Spleen (tissue), 11 donors: ENCODE results near the gene OR2T1. TPM values are rescaled to one million over a fixed set of nuclear protein-coding genes. Genes with fewer than 3 reads are reported as not detected.
"Not testable (repeated sequence)": the region's sequence is repeated elsewhere in the genome, so short reads cannot be mapped to it uniquely, and the experiment has no call there.

Source experiments
- DNase-seq: peaks from one replicate; pipeline ENCODE4 v3.0.0-alpha.2; 2020
- H3K27ac ChIP-seq, 8 donors: fragments of 200-600 bp; sonication (generic) in 7 of 8; 1 replicate in 4 of 8; 2 replicates in 4 of 8; pipeline versions ENCODE4 v1.5.0 to v1.8.0; 2016 to 2021; ENCODE audit warnings: inconsistent platforms in 4 of 8, mild to moderate bottlenecking in 4 of 8, moderate library complexity in 1 of 8
- H3K27me3 ChIP-seq, 7 donors: fragments of 200-600 bp; sonication (generic) in 6 of 7; replicated peaks in 1 of 7; 1 replicate in 4 of 7; 2 replicates in 3 of 7; pipeline versions ENCODE4 v1.5.0 to v1.8.0; 2016 to 2021; ENCODE audit warnings: inconsistent platforms in 3 of 7, mild to moderate bottlenecking in 1 of 7
- H3K36me3 ChIP-seq, 6 donors: fragments of 200-600 bp; sonication (generic) in 5 of 6; 1 replicate in 4 of 6; 2 replicates in 2 of 6; pipeline versions ENCODE4 v1.5.0 to v1.8.0; 2016 to 2021; ENCODE audit warnings: inconsistent platforms in 2 of 6
- H3K4me1 ChIP-seq, 6 donors: fragments of 200-600 bp; sonication (generic) in 5 of 6; 1 replicate in 3 of 6; 2 replicates in 3 of 6; pipeline versions ENCODE4 v1.5.0 to v1.8.0; 2016 to 2021; ENCODE audit warnings: inconsistent platforms in 3 of 6
- H3K4me3 ChIP-seq, 8 donors: fragments of 200-600 bp; sonication (generic) in 7 of 8; 1 replicate in 4 of 8; 2 replicates in 4 of 8; pipeline versions ENCODE4 v1.5.0 to v1.8.0; 2016 to 2021; ENCODE audit warnings: inconsistent platforms in 4 of 8, mild to moderate bottlenecking in 4 of 8, moderate library complexity in 2 of 8
- H3K9me3 ChIP-seq, 8 donors: fragments of 200-600 bp; sonication (generic) in 7 of 8; 1 replicate in 4 of 8; 2 replicates in 4 of 8; pipeline versions ENCODE4 v1.5.0 to v1.8.0; 2016 to 2021; ENCODE audit warnings: inconsistent platforms in 4 of 8
- WGBS, 5 donors: extraction: QIAGEN DNeasy Blood & Tissue Kit in 3 of 5; methylation state at CpG; one replicate each; pipeline versions ENCODE4 v1.1.5 to v1.1.7; 2013 to 2018; 5-methylcytosine and 5-hydroxymethylcytosine counted together
- intact Hi-C: fragments of 100-400 bp; cut with DNase I; formaldehyde crosslinking; loops from one replicate; pipeline ENCODE4 v1.15.0; 2023; ENCODE audit warnings: low total_unique reads
- polyA plus RNA-seq, 3 donors: library from polyadenylated mRNA; stranded (reverse); fragments of 200-250 nt; gene quantifications; one replicate each; pipeline ENCODE4 v1.2.1, GENCODE V29; 2013
- total RNA-seq, 7 donors: library from RNA; depleted of rRNA in 3 of 7; stranded (reverse); fragments of >200 nt in 3 of 7; fragmentation: NEBNext Ultra II Directional in 4 of 7; extraction: Animal tissue kit (Norgen Biotek cat#: 25700) in 4 of 7; gene quantifications; one replicate each; pipeline versions ENCODE4 v1.1.0 to v1.2.1, GENCODE V29; 2016 to 2021
- donor health status: healthy with polysubstance abuse.
- donor health status: DM: no; HTN: no; CAD: no; lungs with moderate emphysema.
- donor health status: DM: no; HTN: no; CAD: no.
- donor health status: Bipolar disorder and iron deficiency.
- donor health status: healthy.
- donor health status: DM: no; HTN: no; CAD: no.
- donor health status: DM: yes; HTN: yes; CAD: no.

The OR2T1 gene
- total and polyA plus RNA-seq, 10 donors, result not detected

GRCh38 chr1:248434913-248435312 is 32.1 kb downstream of the OR2T1 start:
- WGBS, 5 donors, result 72 to 92% (median 88%) methylated on average over 4 to 6 of the region's 6 CpGs
- DNase-seq, H3K27ac ChIP-seq, H3K36me3 ChIP-seq, H3K4me1 ChIP-seq, H3K27me3 ChIP-seq, intact Hi-C loops, H3K9me3 ChIP-seq, H3K4me3 ChIP-seq: not testable (repeated sequence)

DNA sequence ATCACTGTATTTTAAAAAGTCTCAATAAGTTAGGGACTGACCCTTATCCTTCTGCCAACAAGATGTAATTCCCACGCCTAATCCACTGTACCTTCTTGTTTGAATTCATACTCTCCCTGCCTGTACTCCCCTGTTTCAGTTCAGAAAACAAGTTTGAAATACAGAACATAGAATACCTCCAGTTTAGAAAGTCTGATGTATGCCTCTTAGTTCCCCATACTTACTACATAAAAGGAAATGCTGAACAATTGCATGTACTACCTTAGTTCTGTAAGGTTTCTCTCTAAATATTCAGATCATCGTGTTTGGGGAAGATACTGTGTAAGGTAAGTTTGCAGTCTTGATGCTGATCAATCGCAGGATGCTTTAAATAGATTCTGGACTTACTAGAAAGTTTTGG is 33.5 kb downstream of the OR2T1 start:
- DNase-seq, H3K4me3 ChIP-seq, H3K4me1 ChIP-seq, H3K36me3 ChIP-seq, H3K27ac ChIP-seq, H3K9me3 ChIP-seq, H3K27me3 ChIP-seq, intact Hi-C loops: not testable (repeated sequence)
- 68 to 83% (median 77%) methylated on average over 2 to 3 of the region's 3 CpGs for whole genome bisulfite sequencing, 5 donors

- intact Hi-C loops, H3K27ac ChIP-seq, H3K4me3 ChIP-seq, H3K27me3 ChIP-seq, H3K36me3 ChIP-seq, H3K4me1 ChIP-seq, H3K9me3 ChIP-seq, DNase-seq: not testable (repeated sequence)
- 40 to 54% (median 48%) methylated on average over 1 of the region's 1 CpG; no CpG with 5 or more reads in 1 of the 5 donors for WGBS, 5 donors
These were observed 35.8 kb downstream of the OR2T1 start for GRCh38 chr1:248438668-248439067.

GRCh38 chr1:248439283-248439682 is 36.4 kb downstream of the OR2T1 start:
- intact Hi-C loops, H3K27ac ChIP-seq, H3K4me3 ChIP-seq, DNase-seq, H3K9me3 ChIP-seq, H3K27me3 ChIP-seq, H3K4me1 ChIP-seq, H3K36me3 ChIP-seq: not testable (repeated sequence)
- 53 to 75% (median 67%) methylated on average over 5 of the region's 5 CpGs for WGBS, 5 donors

DNA sequence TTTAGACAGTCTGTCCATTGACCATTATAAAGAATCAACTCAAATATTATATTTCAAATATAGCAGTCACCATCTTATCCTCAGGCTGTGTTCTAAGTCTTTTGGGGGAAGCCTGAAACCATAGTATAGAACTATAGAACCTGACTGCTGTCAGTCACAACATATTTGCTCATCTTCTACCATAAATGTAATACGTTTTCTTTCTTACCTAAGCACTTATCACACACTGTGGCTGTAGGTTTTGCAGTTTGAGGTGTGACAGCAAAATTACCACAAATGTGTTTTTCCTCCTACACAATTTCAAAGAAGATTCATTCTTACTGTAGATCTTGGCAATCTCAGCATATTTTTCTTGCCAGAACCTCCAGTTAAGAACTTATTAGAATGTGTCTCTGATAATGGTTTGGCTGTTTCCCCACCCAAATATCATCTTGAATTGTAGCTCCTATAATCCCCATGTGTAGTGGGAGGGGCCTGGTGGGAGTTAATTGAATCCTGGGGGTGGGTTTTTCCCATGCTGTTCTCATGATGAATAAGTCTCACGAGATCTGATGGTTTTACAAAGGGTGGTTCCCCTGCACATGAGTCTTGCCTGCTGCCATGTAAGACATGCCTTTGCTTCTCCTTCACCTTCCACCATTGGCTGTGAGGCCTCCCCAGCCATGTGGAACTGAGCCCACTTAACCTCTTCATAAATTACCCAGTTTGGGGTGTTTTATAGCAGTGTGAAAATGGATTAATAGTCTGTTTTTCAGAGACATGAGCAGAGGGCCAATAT is 39.8 kb downstream of the OR2T1 start:
- H3K27me3 ChIP-seq, intact Hi-C loops, H3K9me3 ChIP-seq, DNase-seq, H3K27ac ChIP-seq, H3K36me3 ChIP-seq, H3K4me3 ChIP-seq: not testable (repeated sequence)
- WGBS, 5 donors, result 43 to 83% (median 62%) methylated on average over 1 of the region's 2 CpGs
- peaks cover 0 to 21% (median 0%) of the 10 kb centered on the region in 6 donors for H3K4me1 ChIP-seq

GRCh38 chr1:248444603-248445002 is 41.8 kb downstream of the OR2T1 start:
- H3K9me3 ChIP-seq, H3K36me3 ChIP-seq, intact Hi-C loops, H3K27me3 ChIP-seq, H3K4me3 ChIP-seq, H3K27ac ChIP-seq, DNase-seq: not testable (repeated sequence)
- H3K4me1 ChIP-seq, result peaks cover 0 to 21% (median 0%) of the 10 kb centered on the region in 6 donors
- WGBS, 5 donors, result 65 to 85% (median 75%) methylated on average over 4 of the region's 4 CpGs

DNA sequence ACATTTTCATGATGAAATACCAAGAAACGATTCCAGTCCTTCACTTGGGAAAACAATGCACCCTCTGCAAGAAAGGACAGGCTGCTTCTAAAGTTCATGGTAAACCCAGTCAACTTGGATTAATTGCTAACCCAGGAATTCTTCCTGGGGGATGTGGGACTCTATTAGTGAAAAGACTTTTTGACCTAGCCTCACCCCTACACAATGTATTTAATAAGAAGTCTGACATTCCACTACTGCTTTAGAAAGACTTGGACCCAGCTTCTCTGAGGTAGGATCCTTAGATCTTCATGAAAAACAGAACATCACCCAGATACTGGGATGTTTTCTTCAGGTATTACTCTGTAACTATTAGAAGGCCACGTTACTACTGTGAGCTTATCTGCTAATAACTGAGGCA is 42.6 kb downstream of the OR2T1 start, which contains the start of gene OR2T2:
Gene OR2T2, plus strand, starts transcription at position 239 of the 400 bp plus-strand sequence. CDS start 7,161 bp downstream, outside the sequence.
- peaks cover 0 to 21% (median 0%) of the 10 kb centered on the region in 6 donors for H3K4me1 ChIP-seq
- H3K4me3 ChIP-seq, H3K27me3 ChIP-seq, intact Hi-C loops, H3K27ac ChIP-seq, H3K36me3 ChIP-seq, H3K9me3 ChIP-seq, DNase-seq: not testable (repeated sequence)
- 60 to 67% methylated on average over 1 to 2 of the region's 2 CpGs; no CpG with 5 or more reads in 3 of the 5 donors for WGBS, 5 donors

DNA sequence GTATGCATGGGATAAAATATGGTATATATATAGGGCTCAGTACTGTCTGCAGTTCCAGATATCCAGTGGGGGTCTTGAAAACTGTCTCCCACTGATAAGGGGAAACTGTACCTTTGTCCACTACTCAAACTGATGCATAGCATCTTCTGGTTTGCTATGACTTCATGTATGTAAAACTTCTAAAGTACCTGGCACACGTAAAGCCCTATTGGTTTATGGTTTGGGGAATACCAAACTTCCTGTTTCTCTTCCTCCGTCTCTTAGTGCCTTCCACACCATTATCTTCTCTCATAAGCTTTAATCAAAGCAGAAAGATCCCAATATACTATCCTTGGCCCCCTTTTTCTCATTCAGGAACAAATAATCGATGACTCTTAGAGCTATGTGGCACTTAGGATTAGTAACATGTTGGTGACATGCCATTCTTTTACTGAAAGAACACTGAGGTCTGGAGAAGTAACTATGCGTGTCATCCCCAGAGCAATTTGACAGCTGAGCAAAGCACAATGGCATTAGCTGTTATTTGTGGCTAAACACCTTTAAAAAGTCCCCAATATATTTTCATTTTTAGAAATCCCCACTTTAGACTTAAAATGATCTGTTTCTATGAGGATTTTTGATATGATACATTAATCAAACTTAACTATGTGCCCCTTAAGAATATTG is 45.7 kb downstream of the OR2T1 start:
- intact Hi-C loops, H3K27me3 ChIP-seq, DNase-seq, H3K36me3 ChIP-seq, H3K9me3 ChIP-seq, H3K4me3 ChIP-seq: not testable (repeated sequence)
- peak overlapping the region in 2 of 8 donors; percentile 34 to 65 for H3K27ac ChIP-seq
- H3K4me1 ChIP-seq, result peaks cover 0 to 21% (median 0%) of the 10 kb centered on the region in 6 donors
- WGBS, 5 donors, result no CpG with 5 or more reads among the region's 4 CpGs

GRCh38 chr1:248449821-248450465 is 47.1 kb downstream of the OR2T1 start:
- H3K4me3 ChIP-seq, H3K9me3 ChIP-seq, DNase-seq, H3K27me3 ChIP-seq, H3K36me3 ChIP-seq, intact Hi-C loops: not testable (repeated sequence)
- H3K27ac ChIP-seq, result peak overlapping the region in 1 of 8 donors; percentile 56
- 74 to 85% (median 76%) methylated on average over 5 of the region's 6 CpGs for WGBS, 5 donors
- peaks cover 0 to 15% (median 0%) of the 10 kb centered on the region in 6 donors for H3K4me1 ChIP-seq

DNA sequence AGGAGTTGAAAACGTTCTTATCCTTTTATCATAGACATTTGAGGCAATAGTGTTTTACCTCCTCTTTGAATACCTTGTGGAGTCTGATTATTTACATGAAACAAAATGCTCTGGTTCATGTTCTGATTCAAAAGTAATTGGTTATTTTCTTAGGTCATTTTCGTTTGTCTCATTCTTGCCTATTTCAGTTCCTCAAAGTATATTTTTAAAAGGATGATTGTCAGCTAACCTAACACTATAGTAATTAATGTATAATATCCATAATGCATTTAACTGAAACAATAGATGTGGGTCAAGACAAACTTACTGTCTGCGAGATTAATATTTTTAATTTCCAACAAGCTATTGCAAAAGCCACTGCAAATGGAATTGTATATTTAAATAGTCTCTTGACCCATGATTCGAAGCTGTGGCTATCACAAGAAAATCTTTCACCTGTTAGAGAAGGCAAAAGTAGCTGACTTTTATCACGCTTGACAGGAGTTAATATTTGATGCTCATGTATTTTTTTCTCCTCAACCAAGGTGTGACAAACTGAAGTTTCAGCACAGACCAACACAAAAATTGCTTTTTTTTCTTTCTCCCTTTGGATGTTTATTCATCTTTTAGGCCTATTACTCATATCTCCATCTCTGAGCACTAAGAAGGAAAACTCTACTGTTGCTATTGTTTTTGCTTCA is 47.8 kb downstream of the OR2T1 start:
- H3K4me3 ChIP-seq, intact Hi-C loops, H3K9me3 ChIP-seq, DNase-seq, H3K36me3 ChIP-seq, H3K27me3 ChIP-seq: not testable (repeated sequence)
- 42 to 55% (median 44%) methylated on average over 2 of the region's 5 CpGs for WGBS, 5 donors
- Histone ChIP-seq H3K27ac (peak overlapping the region in 1 of 8 donors; percentile 50), H3K4me1 (peaks cover 0 to 11% (median 0%) of the 10 kb centered on the region in 6 donors)
